K562 (cell line): ENCODE measurements around the gene CMTR1. TPM values are rescaled to one million over a fixed set of nuclear protein-coding genes. Genes with fewer than 3 reads are reported as not detected.
A peak's percentile ranks its signal among the peaks of the same experiment; 100 is the strongest.

Source experiments
- AFF4 ChIP-seq: sonication (generic); formaldehyde crosslinking; IDR thresholded peaks from 2 replicates; pipeline ENCODE4 v1.8.0; 2023; ENCODE audit warnings: mild to moderate bottlenecking, missing genetic modification reagents
- CTCFL ChIP-seq: IDR thresholded peaks from 2 replicates; pipeline ENCODE4 v1.6.1; 2011; ENCODE audit warnings: borderline replicate concordance, low read depth, mild to moderate bottlenecking, moderate library complexity, low read length; ENCODE audit not compliant: insufficient read depth, poor library complexity, severe bottlenecking
- DDX20 ChIP-seq: fragments of 450-650 bp; IDR thresholded peaks from 2 replicates; pipeline ENCODE4 v1.6.1; 2016; ENCODE audit warnings: missing genetic modification characterization, low read depth, mild to moderate bottlenecking, missing compliant biosample characterization, moderate library complexity
- FIP1L1 ChIP-seq: fragments of 200-400 bp; formaldehyde crosslinking; IDR thresholded peaks from 2 replicates; pipeline ENCODE4 v1.6.1; 2018; ENCODE audit warnings: mild to moderate bottlenecking, low read depth, low read length; ENCODE audit not compliant: poor library complexity, severe bottlenecking
- MAZ ChIP-seq, 2 experiments: fragments of 450-650 bp in 1 of 2; sonication (generic) in 1 of 2; formaldehyde crosslinking; IDR thresholded peaks in 1 of 2; conservative IDR thresholded peaks in 1 of 2; 2 replicates each; pipeline versions ENCODE4 v1.4.0 to v1.5.0; 2020; ENCODE audit warnings: mild to moderate bottlenecking in 1 of 2, missing genetic modification reagents in 1 of 2
- PHTF2 ChIP-seq: fragments of 250-450 bp; sonication (Bioruptor Pico); IDR thresholded peaks from 2 replicates; pipeline ENCODE4 v1.5.0; 2021; ENCODE audit warnings: mild to moderate bottlenecking
- RBM25 ChIP-seq: fragments of 200-400 bp; formaldehyde crosslinking; IDR thresholded peaks from 2 replicates; pipeline ENCODE4 v1.6.1; 2018; ENCODE audit warnings: low read length, low read depth, moderate library complexity; ENCODE audit not compliant: severe bottlenecking
- RFX7 ChIP-seq: fragments of 250-450 bp; sonication (Bioruptor Pico); IDR thresholded peaks from 2 replicates; pipeline ENCODE4 v1.5.1; 2021; ENCODE audit warnings: mild to moderate bottlenecking
- SMARCC2 ChIP-seq: fragments of 450-650 bp; IDR thresholded peaks from 2 replicates; pipeline ENCODE4 v1.6.1; 2017; ENCODE audit warnings: antibody characterized with exemption, moderate library complexity, mild to moderate bottlenecking, low read depth
- SRSF1 ChIP-seq: fragments of 200-400 bp; formaldehyde crosslinking; IDR thresholded peaks from 2 replicates; pipeline ENCODE4 v1.6.1; 2017; ENCODE audit warnings: mild to moderate bottlenecking, low read depth, low read length, moderate library complexity
- TAF9B ChIP-seq: fragments of 450-650 bp; IDR thresholded peaks from 2 replicates; pipeline ENCODE4 v1.6.1; 2018; ENCODE audit warnings: mild to moderate bottlenecking; ENCODE audit not compliant: partially characterized antibody
- TAL1 ChIP-seq: fragments of 450-650 bp; IDR thresholded peaks from 2 replicates; pipeline ENCODE4 v1.6.1; 2016; ENCODE audit warnings: mild to moderate bottlenecking
- UBTF ChIP-seq, 2 experiments: IDR thresholded peaks; 2 replicates each; pipeline ENCODE4 v1.6.1; 2012; ENCODE audit warnings: improper control_type of control experiment in 2 of 2, low read depth in 2 of 2, low read length in 2 of 2, borderline replicate concordance in 1 of 2
- XRCC5 ChIP-seq: fragments of 200-400 bp; formaldehyde crosslinking; IDR thresholded peaks from 2 replicates; pipeline ENCODE4 v1.6.1; 2017; ENCODE audit warnings: low read depth, mild to moderate bottlenecking, low read length
- ZBTB1 ChIP-seq: sonication (generic); formaldehyde crosslinking; IDR thresholded peaks from 2 replicates; pipeline ENCODE4 v1.8.1; 2023; ENCODE audit warnings: missing genetic modification reagents, low read depth, mild to moderate bottlenecking, borderline replicate concordance
- ZBTB7A ChIP-seq: IDR thresholded peaks from 2 replicates; pipeline ENCODE4 v1.6.1; 2011; ENCODE audit warnings: low read depth, mild to moderate bottlenecking, low read length, moderate library complexity, borderline replicate concordance; ENCODE audit not compliant: control insufficient read depth
- ZNF384 ChIP-seq: IDR thresholded peaks from 2 replicates; pipeline ENCODE4 v1.6.1; 2012; ENCODE audit warnings: low read depth, low read length, improper control_type of control experiment
- ZNF589 ChIP-seq: fragments of 200-800 bp; sonication (Bioruptor generic); IDR thresholded peaks from 2 replicates; pipeline ENCODE4 v1.6.1; 2016; ENCODE audit warnings: low read depth, missing genetic modification characterization, missing compliant biosample characterization
- ZNF77 ChIP-seq: fragments of 250-450 bp; sonication (Bioruptor Pico); IDR thresholded peaks from 2 replicates; pipeline ENCODE4 v1.5.0; 2020
- polyA plus RNA-seq, 8 experiments: library from polyadenylated mRNA; depleted of rRNA in 4 of 8; stranded (reverse) in 5 of 8; unstranded in 3 of 8; fragments of >200 nt; fragmentation: Nextera tagmentation in 2 of 8; fragmentation: Illumina TruSeq in 1 of 8; extraction: Ambion mirVana in 2 of 8; extraction: Trizol in 1 of 8; gene quantifications; 2 replicates each; pipeline versions ENCODE4 v1.2.1 to v1.2.3, GENCODE V29; 2011 to 2014; ENCODE audit warnings: inconsistent platforms in 1 of 8, missing spikeins in 1 of 8
- total RNA-seq, 7 experiments: library from RNA; depleted of rRNA in 6 of 7; stranded (reverse); fragments of >200 nt in 6 of 7; fragmentation: Illumina TruSeq in 2 of 7; extraction: Trizol in 2 of 7; gene quantifications; 2 replicates each; pipeline versions ENCODE4 v1.2.1 to v1.2.3, GENCODE V29; 2011 to 2021; ENCODE audit warnings: low replicate concordance in 1 of 7

The CMTR1 gene
- total and polyA plus RNA-seq, 9 of the 15 experiments (the other 6 are each of a cell fraction or from before 2014, with no cell fraction given) = 2.9 to 63.5 (median 49.5) TPM

GRCh38 chr6:37459981-37460800 is 27.2 kb downstream of the CMTR1 start (continued):
- TF ChIP-seq AFF4 (CRISPR knock-in tag) (0 out of 2 replicates have a peak, but pooled peaks have one; percentile 68), ZBTB1 (CRISPR knock-in tag) (no peak), RBM25 (no peak), ZBTB7A (peak; percentile 84; the same call in 1 of the 2 replicates), DDX20 (tag) (no peak), ZNF589 (CRISPR knock-in tag) (peak; percentile 92), TAF9B (no peak), ZNF77 (CRISPR knock-in tag) (no peak), MAZ (CRISPR knock-in tag; conservative IDR thresholded peaks at IDR 0.05 in 1 of 2, IDR thresholded peaks at IDR 0.05 in 1 of 2) (peak; percentile 95 to 100), CTCFL (no peak), UBTF (IDR thresholded peaks at IDR 0.05; ENCODE audit: borderline replicate concordance in 1 of 2, low read depth in 2 of 2, low read length in 2 of 2) (no peak), SMARCC2 (peak; percentile 59), SRSF1 (no peak), PHTF2 (CRISPR knock-in tag) (no peak), XRCC5 (peak; percentile 86), FIP1L1 (no peak), RFX7 (CRISPR knock-in tag) (no peak), ZNF384 (peak; percentile 76), TAL1 (peak; percentile 98)
